T-cell (primary cell): ENCODE data around the gene CEP112. TPM values are rescaled to one million over a fixed set of nuclear protein-coding genes. Genes with fewer than 3 reads are reported as not detected.

Source experiments
- ATAC-seq, 4 experiments: fragments of 200-7000 bp in 3 of 4; fragments of 150-1000 bp in 1 of 4; cut with Tn5 transposase; replicated peaks in 1 of 4; 1 replicate in 3 of 4; 2 replicates in 1 of 4; pipeline ENCODE4 v1.10.0; 2021; ENCODE audit warnings: moderate library complexity in 3 of 4, mild to moderate bottlenecking in 2 of 4, moderate number of reproducible peaks in 1 of 4
- CTCF ChIA-PET, 2 donors: fragments of 300-600 bp; sonication (Branson Sonifier 250); formaldehyde crosslinking; loops; one replicate each; lab custom pipeline; 2022; ENCODE audit warnings: antibody characterized with exemption in 2 of 2; lab: Charles Lee
- POLR2A ChIA-PET, 2 donors: fragments of 300-600 bp; sonication (Branson Sonifier 250); formaldehyde crosslinking; loops; one replicate each; lab custom pipeline; 2022; ENCODE audit warnings: antibody characterized with exemption in 2 of 2; lab: Charles Lee
- DNase-seq, 35 experiments: peaks; one replicate each; pipeline versions ENCODE4 v3.0.0 to v3.0.0-alpha.2; 2013 to 2023
- H3K27ac ChIP-seq: one replicate; pipeline ENCODE4 v1.5.1; 2013; ENCODE audit warnings: low read length
- H3K27me3 ChIP-seq, 2 experiments: replicated peaks in 1 of 2; 1 replicate in 1 of 2; 2 replicates in 1 of 2; pipeline versions ENCODE4 v1.6.1 to v1.7.0; 2013; ENCODE audit warnings: low read length in 1 of 2, mixed read lengths in 1 of 2; ENCODE audit not compliant: control insufficient read depth in 2 of 2, insufficient read depth in 2 of 2; ENCODE audit errors: extremely low read depth in 1 of 2
- H3K36me3 ChIP-seq, 2 donors: 1 replicate in 1 of 2; 2 replicates in 1 of 2; pipeline versions ENCODE4 v1.6.1 to v1.7.0; 2013; ENCODE audit warnings: low read length in 1 of 2; ENCODE audit not compliant: control insufficient read depth in 2 of 2, insufficient read depth in 1 of 2; ENCODE audit errors: extremely low read depth in 1 of 2
- H3K4me1 ChIP-seq, 2 experiments: 1 replicate in 1 of 2; 2 replicates in 1 of 2; pipeline versions ENCODE4 v1.6.1 to v1.7.0; 2013; ENCODE audit warnings: low read length in 2 of 2, mixed read lengths in 1 of 2; ENCODE audit not compliant: insufficient read depth in 2 of 2, control insufficient read depth in 1 of 2; ENCODE audit errors: extremely low read depth in 1 of 2
- H3K4me3 ChIP-seq, 2 donors: 1 replicate in 1 of 2; 2 replicates in 1 of 2; pipeline versions ENCODE4 v1.5.1 to v1.7.0; 2013; ENCODE audit warnings: mild to moderate bottlenecking in 2 of 2, low read length in 1 of 2, moderate library complexity in 1 of 2; ENCODE audit not compliant: control insufficient read depth in 1 of 2; ENCODE audit errors: extremely low read depth in 1 of 2
- H3K9me3 ChIP-seq: 2 replicates; pipeline ENCODE4 v1.7.0; 2013
- H3K27ac Mint-ChIP-seq, 2 donors: one replicate each; pipeline ENCODE4 v1.8.0; 2020 to 2021; ENCODE audit warnings: mild to moderate bottlenecking in 2 of 2, mixed read lengths in 2 of 2
- H3K27me3 Mint-ChIP-seq, 2 donors: one replicate each; pipeline ENCODE4 v1.8.0; 2021 to 2022; ENCODE audit warnings: mixed read lengths in 2 of 2
- H3K36me3 Mint-ChIP-seq: one replicate; pipeline ENCODE4 v1.8.0; 2021; ENCODE audit warnings: mixed read lengths
- H3K4me1 Mint-ChIP-seq, 3 donors: one replicate each; pipeline ENCODE4 v1.8.0; 2020 to 2022; ENCODE audit warnings: mixed read lengths in 3 of 3, mild to moderate bottlenecking in 1 of 3
- H3K4me3 Mint-ChIP-seq, 3 donors: one replicate each; pipeline ENCODE4 v1.8.0; 2020 to 2022; ENCODE audit warnings: mild to moderate bottlenecking in 3 of 3, mixed read lengths in 3 of 3, moderate library complexity in 3 of 3
- H3K9me3 Mint-ChIP-seq, 3 donors: one replicate each; pipeline ENCODE4 v1.8.0; 2020 to 2022; ENCODE audit warnings: mixed read lengths in 3 of 3
- WGBS: methylation state at CpG from one replicate; pipeline ENCODE4 v1.1.5; 2013; ENCODE audit warnings: missing lambda C conversion rate; ENCODE audit not compliant: insufficient coverage; 5-methylcytosine and 5-hydroxymethylcytosine counted together
- total RNA-seq, 35 experiments: library from RNA in 6 of 35; stranded (reverse) in 6 of 35; fragments of 120-200 nt in 1 of 35; gene quantifications; one replicate each; pipeline versions ENCODE4 v1.2.1 to v1.2.4 and lab custom pipeline; 2013 to 2026

Gene CEP112
- total RNA-seq, 5 donors from 2014 or later (not counting 1 experiment from before 2014, with no cell fraction given), result 2.4 to 4.9 (median 4.5) TPM

DNA sequence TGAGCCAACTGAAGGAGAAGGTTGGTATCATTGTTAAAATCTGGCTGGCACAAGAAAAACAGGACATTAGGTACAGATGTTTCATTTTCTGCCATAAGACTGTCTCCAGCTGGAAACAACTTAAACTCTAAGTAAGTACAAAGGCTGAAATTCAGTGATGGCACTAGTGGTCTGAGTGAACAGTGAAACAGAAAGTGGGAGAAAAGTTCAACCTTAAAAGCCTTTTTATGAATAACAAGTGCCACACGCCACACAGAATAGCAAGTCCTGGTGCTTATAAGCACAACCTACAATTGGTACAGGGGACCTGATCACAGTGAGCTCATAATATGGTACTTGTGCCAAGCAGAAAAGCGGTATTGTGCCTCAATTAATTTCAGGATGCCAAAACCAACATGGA is 56.7 kb downstream of the CEP112 start:
- WGBS, result no CpG with 5 or more reads among the region's 2 CpGs

DNA sequence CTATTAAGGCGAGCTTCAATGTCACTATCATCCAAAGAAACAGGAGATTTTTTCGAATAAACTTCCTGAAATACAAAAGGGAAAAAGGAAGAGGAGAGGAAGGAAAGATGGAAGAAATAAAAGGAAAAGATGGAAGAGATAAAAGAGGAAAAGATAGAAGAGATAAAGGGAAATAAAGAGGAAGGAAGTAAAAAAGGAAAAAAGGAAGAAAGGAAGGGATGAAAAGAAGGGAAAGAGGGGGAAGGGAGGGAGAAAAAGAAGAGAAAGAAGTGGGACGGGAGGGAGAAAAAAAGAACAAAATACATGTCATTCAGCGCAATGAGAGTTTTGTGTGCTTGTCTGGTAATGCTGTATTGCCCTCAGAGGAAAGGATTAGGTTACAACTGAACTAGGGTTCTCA is 62.2 kb downstream of the CEP112 start:
- no peak overlapping the region for H3K4me3 Mint-ChIP-seq
- ChIA-PET POLR2A (no interaction called here), CTCF (interaction anchor here in 1 of 2 donors (0.7 kb wide), 1 partner anchor 581 kb away, joined by 3 read pairs; no protein-coding TSS in a partner anchor)
- no peaks in the 10 kb centered on the region for H3K36me3 ChIP-seq
- H3K9me3 ChIP-seq, result no peaks in the 10 kb centered on the region
- no peak overlapping the region for H3K27ac ChIP-seq
- no peaks in the 10 kb centered on the region for H3K9me3 Mint-ChIP-seq
- peaks cover 0 to 2% of the 10 kb centered on the region in 2 donors for H3K27me3 Mint-ChIP-seq
- ATAC-seq (no peak), DNase-seq (no peak)
- peaks cover under 1% of the 10 kb centered on the region for H3K36me3 Mint-ChIP-seq
- 100% methylated on average over 2 of the region's 4 CpGs for WGBS
- H3K27me3 ChIP-seq, result no peaks in the 10 kb centered on the region
- H3K27ac Mint-ChIP-seq, result no peak overlapping the region
- no peaks in the 10 kb centered on the region for H3K4me1 Mint-ChIP-seq
- no peak overlapping the region for H3K4me3 ChIP-seq
- H3K4me1 ChIP-seq, result no peaks in the 10 kb centered on the region

More for the DNA sequence above, 56.7 kb downstream of the CEP112 start:
- Mint-ChIP-seq H3K4me3 (no peak overlapping the region), H3K9me3 (peaks cover 8 to 16% (median 9%) of the 10 kb centered on the region in 3 donors), H3K27me3 (no peaks in the 10 kb centered on the region), H3K27ac (no peak overlapping the region), H3K4me1 (peaks cover 0 to 11% (median 0%) of the 10 kb centered on the region in 3 donors), H3K36me3 (peaks cover 14% of the 10 kb centered on the region)
- Histone ChIP-seq H3K36me3 (no peaks in the 10 kb centered on the region), H3K27ac (no peak overlapping the region), H3K4me3 (no peak overlapping the region), H3K4me1 (no peaks in the 10 kb centered on the region), H3K27me3 (no peaks in the 10 kb centered on the region), H3K9me3 (no peaks in the 10 kb centered on the region)
- ChIA-PET POLR2A (no interaction called here), CTCF (no interaction called here)
- ATAC-seq (no peak), DNase-seq (no peak)

DNA sequence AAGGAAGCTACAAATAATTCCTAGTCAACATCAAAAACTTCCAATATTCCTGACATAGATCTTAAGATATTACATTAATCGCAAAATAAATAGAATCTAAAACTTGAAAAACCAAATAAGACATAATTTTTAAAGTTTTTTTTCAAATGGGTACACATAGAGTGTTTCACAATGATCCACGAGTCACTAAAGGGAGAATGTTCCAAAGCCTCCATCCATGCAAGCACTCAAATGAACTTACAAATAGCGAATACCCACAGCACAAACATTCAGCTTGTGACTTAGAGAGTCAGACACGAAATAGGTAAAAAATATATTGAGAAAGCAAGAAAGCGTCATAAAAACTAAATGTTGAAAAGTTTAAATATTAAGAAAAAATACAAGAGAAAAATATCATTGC is 65.7 kb downstream of the CEP112 start:
- ChIA-PET POLR2A (interaction anchor here in 1 of 2 donors (0.5 kb wide), 1 partner anchor 1718 kb away, joined by 6 read pairs; no protein-coding TSS in a partner anchor), CTCF (no interaction called here)
- ATAC-seq (no peak), DNase-seq (no peak)
- Histone ChIP-seq H3K36me3 (peaks cover 0 to 4% of the 10 kb centered on the region in 2 donors), H3K9me3 (no peaks in the 10 kb centered on the region), H3K4me3 (no peak overlapping the region), H3K27ac (no peak overlapping the region), H3K27me3 (no peaks in the 10 kb centered on the region), H3K4me1 (no peaks in the 10 kb centered on the region)
- WGBS, result no CpG with 5 or more reads among the region's 5 CpGs
- no peak overlapping the region for H3K27ac Mint-ChIP-seq
- peaks cover 2 to 3% of the 10 kb centered on the region in 2 donors for H3K27me3 Mint-ChIP-seq
- no peaks in the 10 kb centered on the region for H3K4me1 Mint-ChIP-seq
- H3K9me3 Mint-ChIP-seq, result peaks cover 0 to 4% (median 0%) of the 10 kb centered on the region in 3 donors
- no peak overlapping the region for H3K4me3 Mint-ChIP-seq
- peaks cover 12% of the 10 kb centered on the region for H3K36me3 Mint-ChIP-seq

DNA sequence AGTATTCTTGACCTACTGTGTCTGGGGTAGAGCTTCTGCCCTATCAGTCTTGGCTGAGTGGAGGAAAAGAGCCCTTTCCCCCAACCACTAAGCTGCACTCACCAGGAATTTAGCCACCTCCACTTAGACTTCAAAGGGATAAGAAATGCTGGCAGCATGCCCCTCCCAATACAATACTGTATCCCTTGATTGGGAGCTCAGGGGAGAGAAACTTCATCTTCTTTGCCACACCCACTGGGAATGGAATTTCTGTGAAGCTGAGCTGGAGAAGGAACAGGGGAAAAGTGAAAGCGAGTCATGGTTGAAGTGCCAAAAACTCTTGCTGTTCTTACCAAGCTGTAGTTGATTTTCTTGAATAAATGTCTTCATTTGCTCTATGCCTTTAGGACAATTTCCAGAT is 68.8 kb downstream of the CEP112 start:
- peaks cover 0 to 4% of the 10 kb centered on the region in 2 donors for H3K36me3 ChIP-seq
- no peak overlapping the region for H3K27ac ChIP-seq
- ATAC-seq (no peak), DNase-seq (no peak)
- H3K27me3 ChIP-seq, result no peaks in the 10 kb centered on the region
- peaks cover 0 to 11% (median 2%) of the 10 kb centered on the region in 3 donors for H3K9me3 Mint-ChIP-seq
- no peaks in the 10 kb centered on the region for H3K4me1 Mint-ChIP-seq
- CTCF ChIA-PET, result no interaction called here
- POLR2A ChIA-PET, result interaction anchor here in 1 of 2 donors (0.6 kb wide), 1 partner anchor 1171 kb away, joined by 3 read pairs; no protein-coding TSS in a partner anchor
- H3K27ac Mint-ChIP-seq, result no peak overlapping the region
- peaks cover 13% of the 10 kb centered on the region for H3K36me3 Mint-ChIP-seq
- no peaks in the 10 kb centered on the region for H3K4me1 ChIP-seq
- peaks cover 2 to 7% of the 10 kb centered on the region in 2 donors for H3K27me3 Mint-ChIP-seq
- no peaks in the 10 kb centered on the region for H3K9me3 ChIP-seq
- no CpG with 5 or more reads among the region's 1 CpG for WGBS
- H3K4me3 Mint-ChIP-seq, result no peak overlapping the region
- H3K4me3 ChIP-seq, result no peak overlapping the region

DNA sequence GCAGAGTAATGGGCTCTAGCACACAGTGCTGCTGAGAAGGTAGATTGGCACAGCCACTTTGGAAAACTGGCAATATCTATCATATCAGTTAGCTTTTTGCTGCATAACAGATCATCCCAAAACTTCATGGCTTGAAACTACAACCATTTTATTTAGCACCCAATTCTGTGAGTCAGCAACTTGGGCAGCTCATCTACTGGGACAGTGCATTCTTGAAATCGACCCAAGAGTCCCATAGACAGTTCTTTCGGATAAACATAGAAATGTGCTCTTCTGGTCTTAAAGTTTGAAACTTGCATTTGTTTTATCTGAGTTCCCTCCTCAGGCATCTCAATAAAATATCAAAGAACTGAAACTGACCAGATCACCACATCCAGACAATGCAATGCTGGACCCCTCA is 76.7 kb downstream of the CEP112 start:
- peaks cover 0 to 8% of the 10 kb centered on the region in 2 donors for H3K27me3 Mint-ChIP-seq
- DNase-seq (no peak), ATAC-seq (no peak)
- no peaks in the 10 kb centered on the region for H3K36me3 ChIP-seq
- WGBS, result 69% methylated on average over 2 of the region's 2 CpGs
- H3K27ac ChIP-seq, result no peak overlapping the region
- H3K27me3 ChIP-seq, result no peaks in the 10 kb centered on the region
- peaks cover 7% of the 10 kb centered on the region for H3K36me3 Mint-ChIP-seq
- peaks cover 9 to 21% (median 10%) of the 10 kb centered on the region in 3 donors for H3K9me3 Mint-ChIP-seq
- H3K4me1 Mint-ChIP-seq, result no peaks in the 10 kb centered on the region
- CTCF ChIA-PET, result no interaction called here
- H3K4me3 ChIP-seq, result no peak overlapping the region
- POLR2A ChIA-PET, result no interaction called here
- H3K27ac Mint-ChIP-seq, result no peak overlapping the region
- H3K4me3 Mint-ChIP-seq, result no peak overlapping the region
- no peaks in the 10 kb centered on the region for H3K4me1 ChIP-seq
- no peaks in the 10 kb centered on the region for H3K9me3 ChIP-seq

DNA sequence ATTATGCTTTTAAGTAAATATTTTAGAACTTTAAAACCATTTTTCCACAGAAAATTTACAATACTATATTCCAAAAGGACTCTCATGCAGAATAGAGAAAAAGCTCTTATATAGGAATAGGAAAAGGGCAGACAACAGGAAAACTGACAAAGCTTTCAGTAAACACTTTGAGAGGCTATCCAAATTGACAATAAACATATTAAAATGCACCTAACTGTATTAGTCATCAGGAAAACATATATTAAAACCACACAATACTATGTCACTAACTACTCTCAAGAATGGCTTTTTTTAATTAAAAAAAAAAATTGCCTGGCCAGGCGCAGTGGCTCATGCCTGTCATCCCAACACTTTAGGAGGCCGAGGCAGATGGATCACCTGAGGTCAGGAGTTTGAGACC is 77.3 kb downstream of the CEP112 start:
- ATAC-seq, result no peak
- CTCF ChIA-PET, result no interaction called here

More for the DNA sequence above, 77.3 kb downstream of the CEP112 start:
- Mint-ChIP-seq H3K36me3 (peaks cover 7% of the 10 kb centered on the region), H3K4me1 (no peaks in the 10 kb centered on the region), H3K9me3 (peaks cover 7 to 18% (median 10%) of the 10 kb centered on the region in 3 donors), H3K27me3 (peaks cover 0 to 8% of the 10 kb centered on the region in 2 donors), H3K4me3 (no peak overlapping the region), H3K27ac (no peak overlapping the region)
- Histone ChIP-seq H3K4me3 (no peak overlapping the region), H3K27ac (no peak overlapping the region), H3K36me3 (no peaks in the 10 kb centered on the region), H3K9me3 (no peaks in the 10 kb centered on the region), H3K4me1 (no peaks in the 10 kb centered on the region), H3K27me3 (no peaks in the 10 kb centered on the region)
- POLR2A ChIA-PET, result no interaction called here
- DNase-seq, result no peak
- WGBS, result no CpG with 5 or more reads among the region's 2 CpGs
